GM03348 (cell line): ENCODE measurements around the gene TSC22D1.

Experiments used
- DNase-seq: peaks from one replicate; pipeline ENCODE4 v3.0.0; 2012; ENCODE audit warnings: low spot score

The TSC22D1 gene

DNA sequence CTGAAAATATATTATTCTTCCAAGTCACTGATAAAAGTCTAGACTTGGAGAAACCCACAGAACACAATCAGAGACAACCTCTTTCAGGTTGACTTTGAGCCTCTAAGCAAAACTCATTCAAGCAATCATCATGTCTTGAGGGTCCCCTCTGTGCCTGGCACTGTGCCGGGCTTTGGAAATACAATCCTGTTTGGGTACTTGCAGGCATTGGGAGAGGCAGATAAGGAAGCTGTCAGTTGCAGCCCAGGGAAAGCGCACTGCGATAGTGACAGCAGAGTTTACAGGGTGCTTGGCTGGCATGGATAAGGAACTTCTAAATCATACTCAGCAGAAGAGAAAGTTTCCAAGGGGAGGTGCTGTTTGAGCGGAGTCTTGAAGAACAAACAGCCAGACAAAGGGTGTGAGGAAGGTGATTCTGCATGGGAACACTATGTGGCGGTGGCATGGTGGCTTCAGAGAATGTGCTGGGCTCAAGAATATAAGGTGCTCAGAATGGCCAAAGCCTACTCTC is 193.4 kb downstream of the TSC22D1 start:
- no peak for DNase-seq
